Endothelial cell of umbilical vein (primary cell): ENCODE results near the gene GLDC. TPM values are rescaled to one million over a fixed set of nuclear protein-coding genes. Genes with fewer than 3 reads are reported as not detected.

Experiments used
- BruUV-seq: library from RNA; stranded (reverse); fragments of 400-500 nt; replicated peaks from 2 replicates; lab custom pipeline; 2021; lab: Mats Ljungman, UMichigan
- CTCF ChIA-PET: fragments of 300-600, 350-600 bp; sonication (Branson Sonifier 250); formaldehyde crosslinking; loops from one replicate; lab custom pipeline; 2021; ENCODE audit warnings: antibody characterized with exemption, inconsistent platforms; lab: Charles Lee
- POLR2A ChIA-PET: fragments of 300-600, 350-600 bp; sonication (Branson Sonifier 250); formaldehyde crosslinking; loops from one replicate; lab custom pipeline; 2021; ENCODE audit warnings: antibody characterized with exemption, inconsistent platforms; lab: Charles Lee
- DNase-seq: peaks from one replicate; pipeline ENCODE4 v3.0.0-alpha.2; 2011; ENCODE audit warnings: low read depth, low spot score
- FAIRE-seq: peaks from 2 replicates; lab custom pipeline; 2011; peaks lifted over from hg19 to GRCh38; lab: Jason Lieb, UNC
- H2AFZ ChIP-seq: 2 replicates; pipeline ENCODE4 v1.6.0; 2012; ENCODE audit warnings: low read depth, low read length, control low read depth, inconsistent platforms
- H3K27ac ChIP-seq: 2 replicates; pipeline ENCODE4 v1.5.1; 2011; ENCODE audit warnings: low read depth, mild to moderate bottlenecking, control low read depth, low read length, moderate library complexity; ENCODE audit not compliant: insufficient read depth
- H3K27me3 ChIP-seq, 2 experiments: 2 replicates each; pipeline versions ENCODE4 v1.6.0 to v1.6.1; 2011; ENCODE audit warnings: low read length in 2 of 2, mixed read lengths in 1 of 2; ENCODE audit not compliant: control insufficient read depth in 2 of 2, insufficient read depth in 2 of 2
- H3K36me3 ChIP-seq, 2 experiments: 2 replicates in 1 of 2; 3 replicates in 1 of 2; pipeline ENCODE4 v1.5.1; 2011; ENCODE audit warnings: low read length in 2 of 2, mild to moderate bottlenecking in 1 of 2, moderate library complexity in 1 of 2; ENCODE audit not compliant: control insufficient read depth in 2 of 2, insufficient read depth in 2 of 2; ENCODE audit errors: extremely low read depth in 1 of 2
- H3K4me1 ChIP-seq: 3 replicates; pipeline ENCODE4 v1.5.1; 2011; ENCODE audit warnings: mild to moderate bottlenecking, low read length; ENCODE audit not compliant: control insufficient read depth, insufficient read depth; ENCODE audit errors: extremely low read depth
- H3K4me2 ChIP-seq: 2 replicates; pipeline ENCODE4 v1.6.1; 2011; ENCODE audit warnings: low read length, control low read depth, mixed read lengths; ENCODE audit not compliant: insufficient read depth
- H3K4me3 ChIP-seq, 3 experiments: fragments of 200-600 bp in 1 of 3; sonication (generic), shearing (Covaris generic) in 1 of 3; replicated peaks in 1 of 3; 2 replicates each; pipeline ENCODE4 v1.5.1; 2011 to 2016; ENCODE audit warnings: control low read depth in 3 of 3, low read length in 3 of 3, mild to moderate bottlenecking in 2 of 3, inconsistent platforms in 1 of 3, low read depth in 1 of 3, moderate library complexity in 1 of 3; ENCODE audit not compliant: insufficient read depth in 1 of 3
- H3K79me2 ChIP-seq: 2 replicates; pipeline ENCODE4 v1.6.0; 2012; ENCODE audit warnings: low read length, inconsistent platforms; ENCODE audit not compliant: control insufficient read depth, insufficient read depth
- H3K9ac ChIP-seq: replicated peaks from 2 replicates; pipeline ENCODE3; 2011; ENCODE audit warnings: low read length, control low read depth; ENCODE audit not compliant: insufficient read depth; ENCODE audit errors: extremely low read depth
- H3K9me1 ChIP-seq: replicated peaks from 3 replicates; pipeline ENCODE4 v1.6.0; 2011; ENCODE audit warnings: mild to moderate bottlenecking, low read length; ENCODE audit not compliant: control insufficient read depth, insufficient read depth; ENCODE audit errors: extremely low read depth
- H3K9me3 ChIP-seq: replicated peaks from 2 replicates; pipeline ENCODE4 v1.5.1; 2012; ENCODE audit warnings: low read length, inconsistent platforms; ENCODE audit not compliant: control insufficient read depth, insufficient read depth
- H4K20me1 ChIP-seq: replicated peaks from 2 replicates; pipeline ENCODE3; 2011; ENCODE audit warnings: mild to moderate bottlenecking, low read length; ENCODE audit not compliant: control insufficient read depth, insufficient read depth; ENCODE audit errors: extremely low read depth
- EZH2 ChIP-seq: IDR thresholded peaks from 2 replicates; pipeline ENCODE4 v1.6.1; 2012; ENCODE audit warnings: borderline replicate concordance, low read depth, mild to moderate bottlenecking, moderate library complexity, low read length, inconsistent platforms; ENCODE audit not compliant: severe bottlenecking
- FOS ChIP-seq: IDR thresholded peaks from 2 replicates; pipeline ENCODE4 v1.6.1; 2011; ENCODE audit warnings: mild to moderate bottlenecking, low read length, moderate library complexity, borderline replicate concordance; ENCODE audit not compliant: insufficient read depth
- GATA2 ChIP-seq: IDR thresholded peaks from 2 replicates; pipeline ENCODE4 v1.7.0; 2011; ENCODE audit warnings: low read depth, mild to moderate bottlenecking, moderate library complexity, mixed read lengths, low read length; ENCODE audit not compliant: insufficient read length, insufficient read depth
- JUN ChIP-seq: IDR thresholded peaks from 2 replicates; pipeline ENCODE4 v1.6.1; 2011; ENCODE audit warnings: borderline replicate concordance, low read depth; ENCODE audit not compliant: insufficient read length, insufficient read depth
- MYC ChIP-seq: IDR thresholded peaks from one replicate; pipeline ENCODE4 v1.6.1; 2011; ENCODE audit warnings: mild to moderate bottlenecking, low read depth, low read length
- POLR2A ChIP-seq: IDR thresholded peaks from 2 replicates; pipeline ENCODE4 v1.6.1; 2012; ENCODE audit warnings: low read depth, mild to moderate bottlenecking, control low read depth, low read length
- POLR2AphosphoS5 ChIP-seq: IDR thresholded peaks from 2 replicates; pipeline ENCODE4 v1.6.1; 2012; ENCODE audit warnings: low read depth, mild to moderate bottlenecking, control low read depth, low read length, moderate library complexity; ENCODE audit not compliant: insufficient read depth
- dilution Hi-C: fragments of 300-500 bp; cut with MboI; formaldehyde crosslinking; loops from one replicate; pipeline ENCODE4 v1.15.0; 2019; ENCODE audit warnings: low sequenced_read_pairs; ENCODE audit not compliant: extremely low pct_ligation_motif_present
- intact Hi-C: fragments of 100-400 bp; cut with micrococcal nuclease; formaldehyde crosslinking; loops from one replicate; pipeline ENCODE4 v1.10.0; 2022
- polyA plus RNA-seq, 4 experiments: library from polyadenylated mRNA; depleted of rRNA in 3 of 4; stranded (reverse) in 3 of 4; unstranded in 1 of 4; fragments of >200 nt; gene quantifications; 2 replicates each; pipeline versions ENCODE4 v1.2.1 to v1.2.3, GENCODE V29; 2011 to 2012; ENCODE audit warnings: missing spikeins in 1 of 4
- total RNA-seq: library from RNA; stranded (reverse); gene quantifications from 2 replicates; pipeline ENCODE4 v1.2.3, GENCODE V29; 2021
- TF ChIP-seq, protein P1 (sequence below): IDR thresholded peaks from 2 replicates; pipeline ENCODE4 v1.6.1; 2011; ENCODE audit not compliant: insufficient read depth, insufficient read length
- TF ChIP-seq, protein P2 (sequence below), 2 donors: IDR thresholded peaks; 1 replicate in 1 of 2; 2 replicates in 1 of 2; pipeline ENCODE4 v1.5.1; 2011; ENCODE audit warnings: low read length in 2 of 2, mild to moderate bottlenecking in 2 of 2, moderate library complexity in 2 of 2, control low read depth in 1 of 2, inconsistent platforms in 1 of 2, low read depth in 1 of 2; ENCODE audit not compliant: insufficient read depth in 1 of 2; ENCODE audit errors: extremely low read depth in 1 of 2

The GLDC gene
- total and polyA plus RNA-seq, 2 donors (not counting 3 experiments of a cell fraction or from before 2014, with no cell fraction given), result 1.8 to 2.6 TPM

DNA sequence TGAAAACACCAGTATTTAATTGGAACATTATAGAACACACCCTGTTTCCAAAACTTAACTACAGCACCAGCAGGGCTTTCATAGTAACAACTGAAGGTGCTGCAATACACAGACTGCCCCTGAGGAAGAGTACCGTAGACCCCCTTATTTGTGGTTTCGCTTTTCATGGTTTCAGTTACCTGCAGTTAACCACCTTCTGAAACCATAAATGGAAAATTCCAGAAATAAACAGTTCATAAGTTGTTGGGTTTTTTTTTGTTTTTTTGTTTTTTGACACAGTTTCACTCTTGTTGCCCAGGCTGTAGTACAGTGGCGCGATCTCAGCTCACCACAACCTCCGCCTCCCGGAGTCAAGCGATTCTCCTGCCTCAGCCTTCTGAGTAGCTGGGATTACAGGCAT lies 9.5 kb upstream of the GLDC start:
- no peak overlapping the region for H3K9ac ChIP-seq
- dilution Hi-C loops (no loop called here), intact Hi-C loops (no loop called here)
- H3K4me1 ChIP-seq, result no peaks in the 10 kb centered on the region
- no peaks in the 10 kb centered on the region for H3K79me2 ChIP-seq
- POLR2A ChIA-PET, result no interaction called here
- H3K4me2 ChIP-seq, result no peak overlapping the region
- no peaks in the 10 kb centered on the region for H4K20me1 ChIP-seq
- CTCF ChIA-PET, result interaction anchor here (0.9 to 1.0 kb wide), 2 partner anchors 12 to 601 kb away, joined by 3 read pairs; no protein-coding TSS in a partner anchor
- H3K27me3 ChIP-seq, result peaks cover 0 to 2% of the 10 kb centered on the region in 2 experiments
- no peaks in the 10 kb centered on the region for H3K9me1 ChIP-seq
- DNase-seq (no peak), FAIRE-seq (no peak)
- H3K36me3 ChIP-seq, result no peaks in the 10 kb centered on the region
- no peak overlapping the region for H2AFZ ChIP-seq
- BruUV-seq, result no TSS peak
- H3K4me3 ChIP-seq, result no peak overlapping the region
- no peaks in the 10 kb centered on the region for H3K9me3 ChIP-seq
- no peak overlapping the region for H3K27ac ChIP-seq
- TF ChIP-seq, protein P1, sequence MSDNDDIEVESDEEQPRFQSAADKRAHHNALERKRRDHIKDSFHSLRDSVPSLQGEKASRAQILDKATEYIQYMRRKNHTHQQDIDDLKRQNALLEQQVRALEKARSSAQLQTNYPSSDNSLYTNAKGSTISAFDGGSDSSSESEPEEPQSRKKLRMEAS, result no peak
- no peak for TF ChIP-seq MYC
- no peak for TF ChIP-seq FOS
- TF ChIP-seq POLR2A, result no peak
- TF ChIP-seq GATA2, result no peak
- no peak for TF ChIP-seq JUN
- TF ChIP-seq, protein P2, sequence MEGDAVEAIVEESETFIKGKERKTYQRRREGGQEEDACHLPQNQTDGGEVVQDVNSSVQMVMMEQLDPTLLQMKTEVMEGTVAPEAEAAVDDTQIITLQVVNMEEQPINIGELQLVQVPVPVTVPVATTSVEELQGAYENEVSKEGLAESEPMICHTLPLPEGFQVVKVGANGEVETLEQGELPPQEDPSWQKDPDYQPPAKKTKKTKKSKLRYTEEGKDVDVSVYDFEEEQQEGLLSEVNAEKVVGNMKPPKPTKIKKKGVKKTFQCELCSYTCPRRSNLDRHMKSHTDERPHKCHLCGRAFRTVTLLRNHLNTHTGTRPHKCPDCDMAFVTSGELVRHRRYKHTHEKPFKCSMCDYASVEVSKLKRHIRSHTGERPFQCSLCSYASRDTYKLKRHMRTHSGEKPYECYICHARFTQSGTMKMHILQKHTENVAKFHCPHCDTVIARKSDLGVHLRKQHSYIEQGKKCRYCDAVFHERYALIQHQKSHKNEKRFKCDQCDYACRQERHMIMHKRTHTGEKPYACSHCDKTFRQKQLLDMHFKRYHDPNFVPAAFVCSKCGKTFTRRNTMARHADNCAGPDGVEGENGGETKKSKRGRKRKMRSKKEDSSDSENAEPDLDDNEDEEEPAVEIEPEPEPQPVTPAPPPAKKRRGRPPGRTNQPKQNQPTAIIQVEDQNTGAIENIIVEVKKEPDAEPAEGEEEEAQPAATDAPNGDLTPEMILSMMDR (IDR thresholded peaks at IDR 0.05; ENCODE audit: extremely low read depth in 1 of 2, insufficient read depth in 1 of 2, low read depth in 1 of 2, low read length in 2 of 2), result no peak
- TF ChIP-seq POLR2AphosphoS5, result no peak
- TF ChIP-seq EZH2, result no peak
